Stimulated activated CD8-positive, alpha-beta memory T cell treated with anti-CD3 and anti-CD28 coated beads, Interleukin-4, amount 100 ng/mL, for 4 hours (primary cell): Measurements from ENCODE around the gene DLG2.

Experiments used
- DNase-seq, 2 donors: peaks; one replicate each; pipeline ENCODE4 v3.0.0-alpha.2; 2020; ENCODE audit warnings: low read depth in 2 of 2, low spot score in 1 of 2

The DLG2 gene

GRCh38 chr11:84922212-84922805 is 704.8 kb downstream of the DLG2 start:
- DNase-seq: no peak

GRCh38 chr11:84914511-84914910 is 712.6 kb downstream of the DLG2 start:
- DNase-seq: no peak

- no peak for DNase-seq
These were observed 717.4 kb downstream of the DLG2 start for GRCh38 chr11:84909740-84910139.

GRCh38 chr11:84906995-84907394 is 720.1 kb downstream of the DLG2 start:
- DNase-seq: no peak

- DNase-seq: no peak
These were observed 721.7 kb downstream of the DLG2 start for GRCh38 chr11:84905411-84905810.

- no peak for DNase-seq
These were observed 724.7 kb downstream of the DLG2 start for GRCh38 chr11:84902445-84902844.

- DNase-seq: no peak
These were observed 725.2 kb downstream of the DLG2 start for GRCh38 chr11:84901991-84902390.

GRCh38 chr11:84899740-84900139 is 727.4 kb downstream of the DLG2 start:
- no peak for DNase-seq

GRCh38 chr11:84899134-84899533 is 728.0 kb downstream of the DLG2 start:
- DNase-seq: no peak

GRCh38 chr11:84894666-84895065 is 732.5 kb downstream of the DLG2 start:
- DNase-seq: no peak

GRCh38 chr11:84890676-84891075 is 736.5 kb downstream of the DLG2 start:
- no peak for DNase-seq

GRCh38 chr11:84889556-84889955 is 737.6 kb downstream of the DLG2 start:
- DNase-seq: no peak

- no peak for DNase-seq
These were observed 740.0 kb downstream of the DLG2 start for GRCh38 chr11:84887055-84887629.

GRCh38 chr11:84886344-84886743 is 740.8 kb downstream of the DLG2 start:
- DNase-seq: no peak

- DNase-seq: no peak
These were observed 742.3 kb downstream of the DLG2 start for GRCh38 chr11:84884836-84885235.

- no peak for DNase-seq
These were observed 745.1 kb downstream of the DLG2 start for GRCh38 chr11:84882056-84882455.

- DNase-seq: no peak
These were observed 756.0 kb downstream of the DLG2 start for GRCh38 chr11:84871116-84871515.

- DNase-seq: no peak
These were observed 756.7 kb downstream of the DLG2 start for GRCh38 chr11:84870486-84870885.

GRCh38 chr11:84866922-84867321 is 760.2 kb downstream of the DLG2 start:
- no peak for DNase-seq

GRCh38 chr11:84865791-84866535 is 761.2 kb downstream of the DLG2 start:
- no peak for DNase-seq

GRCh38 chr11:84865257-84865656 is 761.9 kb downstream of the DLG2 start:
- no peak for DNase-seq

GRCh38 chr11:84857746-84858145 is 769.4 kb downstream of the DLG2 start:
- DNase-seq: no peak
